T-helper 22 cell (primary cell): ENCODE measurements around the gene EIF4E1B.
A peak's percentile ranks its signal among the peaks of the same experiment; 100 is the strongest.

Experiments
- DNase-seq: peaks from one replicate; pipeline ENCODE4 v3.0.0-alpha.2; 2020; ENCODE audit warnings: low read depth

EIF4E1B gene

DNA sequence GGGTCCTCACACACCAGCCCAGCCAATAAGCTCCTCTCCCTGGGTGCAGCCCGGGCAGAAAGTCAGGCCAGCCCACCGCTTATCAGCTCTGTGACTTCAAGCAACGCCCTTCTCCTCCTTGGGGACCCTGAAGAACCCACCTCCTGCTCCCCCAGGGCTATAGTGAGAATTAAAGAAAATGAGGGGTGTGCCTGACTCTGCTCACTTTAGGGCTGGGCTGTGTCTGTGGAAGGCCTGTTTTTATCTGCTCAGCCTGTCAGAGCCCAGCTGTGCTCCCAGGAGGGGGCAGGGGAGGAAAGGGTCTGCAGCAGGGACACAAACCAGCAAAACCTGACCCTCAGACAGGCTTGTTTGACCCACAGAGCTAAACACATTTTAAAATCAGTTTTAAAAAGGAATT lies 24.4 kb upstream of the EIF4E1B start:
- DNase-seq = no peak

DNA sequence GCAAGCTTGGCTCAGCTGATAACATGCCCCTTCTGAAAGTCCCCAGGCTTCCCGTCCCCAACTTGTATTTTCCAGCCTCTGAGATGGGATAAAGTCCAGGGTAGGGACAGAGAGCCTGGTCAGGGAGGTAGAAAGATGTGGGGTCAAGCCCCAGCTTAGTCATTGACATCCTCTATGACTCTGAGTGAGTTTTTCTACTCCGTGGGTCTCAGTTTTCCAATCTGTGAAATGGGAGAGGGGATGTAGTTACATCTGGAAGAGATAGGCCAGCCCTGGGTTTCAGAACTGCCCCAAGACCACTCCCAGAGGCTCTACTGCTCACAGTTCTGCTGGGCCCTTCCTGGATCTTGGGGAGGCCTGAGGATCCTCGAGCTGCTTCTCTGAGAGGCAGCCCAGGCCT lies 23.6 kb upstream of the EIF4E1B start:
- DNase-seq = no peak

DNA sequence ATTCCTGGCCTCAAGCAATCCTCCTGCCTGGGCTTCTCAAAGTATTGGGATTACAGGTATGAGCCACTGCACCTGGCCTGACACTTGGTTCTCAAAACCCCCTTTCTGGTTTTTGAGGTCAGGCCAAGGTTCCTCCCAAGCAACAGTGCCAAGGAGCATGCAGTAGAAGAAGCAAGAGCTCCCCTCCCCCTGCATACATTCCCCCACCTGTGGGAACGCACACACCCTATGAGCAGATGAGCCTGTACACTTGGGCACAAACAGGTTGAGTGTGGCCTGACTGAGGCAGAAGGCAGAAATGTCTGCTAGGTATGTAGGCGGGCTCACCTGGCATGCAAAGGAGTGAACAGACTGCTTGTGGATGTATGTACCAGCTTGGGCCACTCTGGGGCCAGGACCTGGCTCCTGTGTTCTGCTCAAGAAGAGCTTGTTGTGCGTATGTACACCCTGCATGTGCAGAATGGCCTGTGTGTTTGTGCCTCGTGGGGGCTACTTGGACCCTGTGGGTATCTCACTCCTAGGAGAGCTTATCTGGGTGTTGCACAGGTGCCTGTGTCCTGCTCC lies 22.3 kb upstream of the EIF4E1B start:
- DNase-seq = no peak

DNA sequence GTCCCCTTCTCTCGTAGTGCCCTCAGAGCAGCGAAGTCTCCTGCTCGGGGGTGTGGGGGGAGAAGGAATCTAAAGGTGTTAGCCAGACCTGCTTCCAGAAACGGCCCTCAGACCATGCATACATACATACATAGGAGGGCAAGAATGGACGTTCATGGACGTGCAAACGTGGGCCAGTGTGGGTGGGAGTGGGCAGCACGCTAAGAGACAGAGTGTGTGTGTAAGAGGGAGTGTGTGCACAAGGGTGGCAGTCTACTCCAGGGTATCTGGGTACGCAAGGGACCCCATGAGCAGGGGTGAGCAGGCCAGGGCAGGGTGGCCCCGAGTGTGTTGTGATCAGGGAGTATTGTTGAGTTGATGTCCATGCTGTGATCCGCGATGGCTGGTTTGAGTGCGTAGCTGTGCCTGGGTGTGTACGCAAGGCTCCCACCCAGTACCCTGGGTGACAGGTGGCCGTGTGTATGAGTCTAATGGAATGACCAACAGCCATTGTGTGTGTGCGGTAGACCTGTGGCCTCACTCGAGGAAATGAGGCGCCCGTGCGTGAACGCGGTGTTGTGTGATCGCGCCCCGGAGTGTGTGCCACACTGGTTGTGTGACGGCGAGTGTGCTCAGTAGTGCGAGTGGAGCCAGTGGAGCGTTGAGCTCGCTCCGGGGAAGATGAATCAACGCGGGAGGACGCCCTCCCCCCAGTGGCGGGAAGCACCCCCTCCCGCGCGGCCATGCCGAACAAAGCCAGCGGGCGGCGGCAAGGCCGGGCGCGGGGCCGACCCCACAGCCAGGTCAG lies 21.3 kb upstream of the EIF4E1B start:
- DNase-seq = no peak

DNA sequence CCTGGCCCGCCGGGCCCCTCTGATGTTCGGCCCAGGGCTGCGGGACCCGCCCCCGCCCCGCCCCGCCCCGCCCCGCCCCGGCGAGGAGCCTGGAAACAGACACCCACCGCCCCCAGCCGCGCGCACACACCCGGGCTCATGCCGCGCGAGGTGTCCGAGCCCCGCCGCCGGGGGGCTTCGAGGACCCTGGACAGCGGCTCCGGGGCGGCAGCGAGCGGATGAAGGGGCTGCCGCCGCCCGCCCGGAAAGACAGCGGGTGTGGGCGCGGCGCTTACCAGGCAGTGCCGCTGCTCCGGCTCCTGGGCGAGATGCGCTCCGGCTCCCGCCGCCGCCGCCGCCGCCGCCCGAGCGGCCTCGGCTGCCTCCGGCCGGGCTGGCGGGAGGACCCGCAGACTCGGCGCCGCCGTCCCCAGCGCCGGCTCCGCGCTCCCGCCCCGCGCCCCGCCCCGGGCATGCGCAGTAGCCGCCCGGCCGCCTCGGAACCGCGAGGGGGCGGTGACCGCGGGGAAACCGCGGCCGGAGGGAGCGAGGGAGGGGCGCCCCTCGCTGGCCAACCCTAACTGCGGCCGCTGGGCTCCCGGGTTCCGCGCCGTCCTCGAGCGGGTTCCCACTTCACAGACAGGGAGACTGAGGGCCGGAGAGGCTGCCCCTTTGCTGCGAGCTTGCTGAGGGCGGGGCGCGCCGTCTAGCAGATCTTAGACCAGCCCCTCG lies 20.6 kb upstream of the EIF4E1B start, which contains the start of gene GPRIN1:
Gene GPRIN1 (minus strand): TSS at position 433 of the 711 bp plus-strand sequence. CDS start 10,322 bp downstream, outside the sequence.
- peak; percentile 19 for DNase-seq

DNA sequence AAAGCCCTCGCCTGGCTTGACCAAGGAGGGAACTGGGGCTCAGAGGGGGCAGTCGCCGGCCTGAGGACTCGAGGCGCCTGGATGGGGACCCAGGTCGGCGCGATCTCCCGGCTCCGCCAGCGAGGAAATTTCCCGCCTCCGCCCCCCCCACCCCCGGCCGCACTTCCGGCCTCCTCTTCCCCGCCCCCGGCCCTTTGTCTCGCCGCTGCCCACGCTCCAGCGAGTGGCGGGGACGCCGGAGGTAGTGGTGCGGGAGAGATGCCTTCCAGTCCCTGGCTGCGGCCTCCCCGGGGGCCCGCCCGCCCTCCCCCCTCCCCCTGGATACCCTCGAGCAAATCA lies 20.1 kb upstream of the EIF4E1B start:
- no peak for DNase-seq

DNA sequence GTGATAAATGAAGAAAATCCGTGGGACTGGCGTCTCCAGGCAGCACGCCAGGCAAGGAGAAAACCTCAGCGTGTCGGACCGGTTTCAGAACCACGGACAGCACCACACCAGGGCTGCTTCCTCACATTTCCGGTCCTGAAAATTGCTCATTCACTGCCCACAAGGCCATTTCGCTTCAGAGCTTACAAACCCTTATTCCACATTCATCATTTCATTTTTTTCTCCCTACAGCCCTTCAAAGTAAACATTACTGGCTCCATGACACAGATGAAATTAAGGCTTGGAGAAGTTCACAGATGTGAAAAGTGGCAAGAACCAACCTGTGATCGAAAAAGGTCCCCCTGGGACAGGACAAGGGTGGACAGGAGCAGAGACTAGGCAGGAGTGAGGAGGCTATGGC lies 19.0 kb upstream of the EIF4E1B start:
- no peak for DNase-seq

DNA sequence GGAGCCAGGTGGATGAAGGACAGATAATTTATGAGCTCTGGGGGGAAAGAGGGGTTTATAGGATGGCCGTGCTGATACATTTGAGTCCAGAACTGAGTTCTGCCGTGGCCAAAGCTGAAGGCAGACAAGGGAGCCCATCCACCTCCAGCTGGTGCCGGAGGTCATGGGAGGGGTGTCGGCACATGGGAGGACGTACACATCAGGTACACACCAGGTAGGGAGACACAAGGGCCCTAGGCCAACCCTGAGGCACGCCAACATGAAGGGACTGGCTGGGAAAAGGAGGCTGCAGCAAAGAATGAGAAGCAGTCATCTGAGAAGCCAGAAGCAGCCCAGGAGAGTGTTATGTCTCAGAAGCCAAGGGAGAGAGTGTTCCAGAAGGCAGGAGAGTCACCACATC lies 18.5 kb upstream of the EIF4E1B start:
- DNase-seq = no peak

DNA sequence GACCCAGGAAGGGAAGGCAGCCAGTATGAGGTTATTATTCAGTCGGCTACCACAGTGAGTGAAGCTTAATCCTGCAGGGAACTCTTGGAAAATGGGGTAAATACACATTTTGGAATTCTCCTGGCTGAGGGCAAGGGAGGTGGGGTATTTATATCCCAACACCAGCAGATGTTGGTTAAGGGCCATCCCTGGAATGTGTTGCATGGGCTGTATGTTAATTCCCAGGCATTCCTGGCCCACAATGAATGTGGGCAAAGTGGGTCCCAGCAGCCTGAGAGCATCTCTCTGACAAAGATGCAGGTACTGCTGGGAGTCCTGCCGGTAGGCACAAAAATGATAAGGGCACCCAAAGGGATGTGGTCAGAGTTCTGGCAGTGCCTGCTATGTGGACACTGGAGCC lies 17.6 kb upstream of the EIF4E1B start:
- DNase-seq = no peak

DNA sequence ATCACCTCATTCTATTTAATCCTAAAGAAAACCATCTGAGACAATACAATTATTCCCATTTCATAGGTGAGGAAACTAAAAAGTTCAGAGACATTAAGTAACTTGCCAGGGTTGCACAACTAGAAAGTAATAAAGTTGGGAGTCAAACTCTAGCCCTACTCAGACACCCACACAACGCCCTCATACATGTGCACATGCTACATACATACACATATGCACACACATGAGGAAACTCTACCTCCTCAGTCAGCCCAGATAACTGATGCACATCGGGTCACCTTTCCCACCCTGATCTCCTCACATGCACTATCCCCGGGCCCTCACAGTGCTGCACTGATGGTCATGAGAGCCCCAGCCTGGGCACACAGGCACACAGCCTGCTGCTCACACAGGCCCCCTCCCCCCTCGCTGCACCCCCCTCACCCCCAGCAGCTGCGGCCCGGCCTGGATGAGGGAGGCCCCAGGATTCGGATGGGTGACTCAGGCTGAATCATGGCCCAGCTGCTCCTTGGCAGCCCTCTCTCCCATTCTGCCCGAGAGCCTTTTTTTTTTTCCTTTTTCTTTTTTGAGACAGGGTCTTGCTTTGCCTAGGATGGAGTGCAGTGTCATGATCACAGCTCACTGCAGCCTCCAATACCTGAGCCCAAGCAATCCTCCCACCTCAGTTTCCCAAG lies 15.5 kb upstream of the EIF4E1B start:
- no peak for DNase-seq

DNA sequence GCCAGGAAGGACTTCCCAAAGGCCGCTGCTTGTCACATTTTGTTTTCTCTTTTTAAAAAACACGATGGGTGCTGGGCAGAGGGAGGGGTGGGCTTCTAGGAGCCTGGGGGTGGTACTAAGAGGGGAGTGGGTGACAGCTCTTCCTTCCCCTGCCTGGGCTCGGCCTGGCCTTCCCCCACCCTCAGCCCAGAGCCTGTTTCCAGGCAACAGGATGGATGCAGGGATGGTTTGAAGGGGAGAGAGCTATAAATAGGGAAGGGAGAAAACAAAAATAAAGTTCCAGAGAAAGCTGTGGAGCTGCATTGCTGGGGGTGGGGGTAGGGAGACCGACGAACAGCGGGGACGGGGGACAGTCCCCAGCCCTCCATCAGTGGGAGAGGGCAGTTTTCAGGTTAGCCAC lies 14.0 kb upstream of the EIF4E1B start:
- DNase-seq = no peak

DNA sequence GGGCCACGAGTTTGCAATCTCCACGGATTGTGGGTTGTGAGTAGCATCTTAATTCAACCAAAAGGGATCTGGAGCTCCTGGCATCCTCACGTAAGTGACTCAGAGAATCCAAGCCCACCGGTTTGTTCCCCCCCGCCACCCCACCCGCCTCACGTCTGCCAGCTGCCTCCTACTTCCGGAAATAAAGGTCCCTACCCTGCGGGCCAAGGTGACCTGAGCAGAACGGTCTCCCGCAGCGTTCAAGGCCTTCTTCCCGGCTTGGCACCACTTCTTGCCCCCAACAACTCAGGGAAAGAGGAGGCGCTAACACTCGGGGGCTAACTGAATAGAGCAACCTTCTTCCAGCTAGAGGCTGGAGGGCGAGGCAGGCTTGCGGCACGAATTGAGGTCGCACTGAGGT lies 11.7 kb upstream of the EIF4E1B start:
- no peak for DNase-seq

DNA sequence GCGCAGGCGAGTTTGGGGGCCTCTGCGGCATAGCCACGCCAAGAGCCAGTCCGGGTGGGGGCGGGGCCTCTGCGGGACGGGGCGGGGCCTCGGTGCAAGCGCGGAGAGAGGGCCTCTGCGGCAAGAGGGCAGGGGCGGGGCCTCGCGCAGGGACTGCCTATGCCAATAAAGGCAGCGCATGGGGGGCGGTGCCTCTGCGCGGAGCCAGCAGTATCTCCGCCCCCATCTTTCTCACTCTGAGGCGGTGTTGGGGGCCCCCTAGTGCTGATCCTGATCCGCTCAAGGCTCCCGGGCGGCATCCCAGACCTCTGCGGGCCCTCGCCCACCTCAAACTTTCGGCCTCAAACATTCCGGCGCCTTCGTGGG lies 11.3 kb upstream of the EIF4E1B start:
- peak; percentile 55 for DNase-seq

DNA sequence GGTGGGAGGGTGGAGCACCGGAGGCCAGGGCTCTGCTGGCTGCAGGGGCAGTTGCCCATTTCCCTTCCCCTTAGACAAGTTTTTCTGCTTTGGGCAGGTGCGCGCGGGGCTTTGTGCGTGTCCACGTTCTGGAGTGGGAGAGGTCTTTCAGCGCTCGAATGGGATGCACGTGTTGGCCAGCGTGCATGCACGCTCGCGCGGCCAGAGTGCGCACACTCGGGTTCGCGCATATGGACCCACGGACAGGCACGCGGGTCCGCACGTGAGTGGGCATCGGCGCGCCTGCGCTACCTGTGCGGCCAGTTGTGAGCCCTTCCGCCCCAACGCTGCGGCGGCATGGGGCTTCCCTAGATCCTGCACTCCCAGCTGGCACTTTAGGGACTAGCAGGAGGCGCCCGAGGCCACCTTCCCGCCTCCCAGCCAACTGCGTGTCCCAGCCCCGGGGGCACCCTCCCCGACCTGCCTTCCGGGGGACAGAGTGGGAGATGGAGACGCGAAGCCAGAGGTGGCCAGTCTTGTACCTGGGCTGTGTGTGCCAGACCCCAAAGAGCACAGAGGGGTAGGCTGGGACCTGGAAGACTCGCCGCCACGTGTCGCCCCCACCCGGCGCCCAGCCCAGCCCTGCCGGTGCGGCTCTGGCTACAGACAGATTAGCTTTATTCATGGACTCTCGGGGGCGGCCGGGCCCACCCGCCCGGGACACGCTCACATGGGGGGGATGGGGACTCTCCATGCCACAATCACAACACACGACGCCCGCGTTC lies 10.7 kb upstream of the EIF4E1B start:
- no peak for DNase-seq

DNA sequence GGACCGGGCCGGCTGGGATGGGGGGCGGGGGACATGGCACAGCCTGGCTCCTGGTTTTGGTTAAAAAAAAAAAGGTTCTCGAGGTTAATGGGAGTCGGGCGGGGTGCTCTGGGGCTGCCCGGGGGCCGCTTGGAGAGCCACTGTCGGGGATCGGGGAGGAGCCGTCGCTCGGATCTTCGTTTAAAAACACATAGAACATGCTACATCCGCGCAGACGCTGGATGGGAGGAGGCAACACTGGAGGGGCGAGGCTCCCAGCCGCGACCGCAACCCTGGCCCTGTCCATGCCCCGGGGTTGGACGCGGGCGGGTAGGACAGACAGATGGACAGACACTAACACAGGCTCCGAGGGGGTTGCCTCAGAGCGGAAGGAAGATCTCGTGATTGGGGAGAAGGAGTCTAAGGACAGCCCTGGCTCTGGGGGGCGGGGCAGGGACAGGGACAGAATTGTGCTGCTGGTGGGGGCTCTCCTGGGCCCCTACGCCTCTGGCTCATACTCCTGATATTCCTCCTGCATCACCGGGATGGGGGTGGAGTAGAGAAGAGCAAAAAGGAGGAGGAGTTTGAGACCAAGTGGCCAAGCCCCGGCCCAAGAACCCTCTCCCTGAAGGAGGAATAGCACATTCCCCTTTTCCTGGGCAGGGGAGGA lies 10.0 kb upstream of the EIF4E1B start:
- DNase-seq = no peak

DNA sequence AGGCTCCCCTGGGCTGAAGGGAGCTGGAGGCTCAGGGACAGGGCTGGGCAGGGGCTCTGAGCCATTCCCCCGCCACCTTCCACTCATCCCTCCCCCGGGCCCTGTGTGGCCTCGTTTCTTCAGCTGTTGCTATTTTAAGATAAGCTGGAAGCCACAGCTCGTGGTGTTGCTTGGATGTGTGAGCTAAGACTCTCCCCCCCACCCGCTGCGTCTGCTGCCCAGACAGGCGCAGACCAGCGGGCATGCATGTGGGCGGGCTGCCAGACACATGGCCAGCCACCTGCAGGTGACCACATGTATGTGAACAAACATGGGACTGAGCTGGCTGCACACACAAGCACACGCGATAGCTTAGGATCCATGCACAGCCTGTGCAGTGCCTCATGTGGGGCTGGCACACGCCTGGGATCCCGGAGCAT lies 8.8 kb upstream of the EIF4E1B start:
- no peak for DNase-seq

DNA sequence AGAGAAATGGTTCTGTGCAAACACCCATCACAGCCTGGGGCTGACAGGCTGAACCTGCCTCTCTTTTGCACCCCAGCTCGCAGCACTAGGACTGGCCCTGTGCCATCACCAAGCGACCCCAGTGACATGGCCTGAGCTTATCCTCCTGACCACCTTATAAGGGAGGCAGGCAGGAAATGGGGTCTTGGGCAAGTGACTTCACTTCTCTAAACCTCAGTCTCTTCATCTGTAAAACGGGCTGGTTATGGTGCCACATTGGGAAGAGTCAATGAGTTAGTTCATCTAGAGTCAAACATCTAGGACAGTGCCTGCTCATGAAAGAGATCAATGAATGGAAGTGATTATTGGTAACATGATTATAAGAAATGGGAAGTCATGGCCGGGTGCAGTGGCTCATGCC lies 6.3 kb upstream of the EIF4E1B start:
- no peak for DNase-seq

DNA sequence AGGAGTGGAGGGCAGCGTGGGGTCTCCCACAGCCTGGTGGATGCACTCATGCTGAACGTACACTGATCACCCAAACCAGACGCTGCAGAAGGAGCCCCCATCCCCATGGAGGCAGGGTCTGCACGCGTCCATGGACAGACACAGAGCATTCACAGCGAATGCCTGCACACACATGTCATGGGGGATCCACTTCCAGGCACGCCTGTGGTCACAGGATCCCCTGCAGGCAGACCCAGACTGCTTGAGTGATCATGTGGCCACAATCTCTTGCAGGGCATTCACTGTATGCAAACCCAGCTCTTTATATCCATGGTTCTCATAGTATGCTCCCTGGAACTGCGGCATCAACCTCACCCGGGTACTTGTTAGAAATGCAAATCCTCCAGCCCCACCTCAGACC lies 5.5 kb upstream of the EIF4E1B start:
- DNase-seq = no peak

DNA sequence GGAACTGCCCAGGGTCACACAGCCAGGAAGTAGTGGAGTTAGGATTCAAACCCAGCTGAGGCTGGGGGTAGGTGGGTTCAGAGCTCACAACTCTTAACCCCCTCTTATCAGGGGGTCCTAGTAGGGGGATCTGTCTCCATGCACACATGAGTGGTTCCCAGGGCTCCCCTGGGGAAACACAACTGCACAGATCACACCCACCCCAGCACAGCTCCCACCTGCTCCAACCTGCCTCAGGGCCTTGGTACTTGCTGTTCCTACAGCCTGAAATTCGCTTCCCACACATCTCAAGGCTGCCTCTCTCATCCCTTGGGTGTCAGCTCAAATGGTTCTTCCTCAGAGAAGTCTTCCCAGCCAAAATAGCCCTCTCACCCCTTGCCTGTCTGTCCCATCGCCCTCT lies 5.0 kb upstream of the EIF4E1B start:
- DNase-seq = no peak

DNA sequence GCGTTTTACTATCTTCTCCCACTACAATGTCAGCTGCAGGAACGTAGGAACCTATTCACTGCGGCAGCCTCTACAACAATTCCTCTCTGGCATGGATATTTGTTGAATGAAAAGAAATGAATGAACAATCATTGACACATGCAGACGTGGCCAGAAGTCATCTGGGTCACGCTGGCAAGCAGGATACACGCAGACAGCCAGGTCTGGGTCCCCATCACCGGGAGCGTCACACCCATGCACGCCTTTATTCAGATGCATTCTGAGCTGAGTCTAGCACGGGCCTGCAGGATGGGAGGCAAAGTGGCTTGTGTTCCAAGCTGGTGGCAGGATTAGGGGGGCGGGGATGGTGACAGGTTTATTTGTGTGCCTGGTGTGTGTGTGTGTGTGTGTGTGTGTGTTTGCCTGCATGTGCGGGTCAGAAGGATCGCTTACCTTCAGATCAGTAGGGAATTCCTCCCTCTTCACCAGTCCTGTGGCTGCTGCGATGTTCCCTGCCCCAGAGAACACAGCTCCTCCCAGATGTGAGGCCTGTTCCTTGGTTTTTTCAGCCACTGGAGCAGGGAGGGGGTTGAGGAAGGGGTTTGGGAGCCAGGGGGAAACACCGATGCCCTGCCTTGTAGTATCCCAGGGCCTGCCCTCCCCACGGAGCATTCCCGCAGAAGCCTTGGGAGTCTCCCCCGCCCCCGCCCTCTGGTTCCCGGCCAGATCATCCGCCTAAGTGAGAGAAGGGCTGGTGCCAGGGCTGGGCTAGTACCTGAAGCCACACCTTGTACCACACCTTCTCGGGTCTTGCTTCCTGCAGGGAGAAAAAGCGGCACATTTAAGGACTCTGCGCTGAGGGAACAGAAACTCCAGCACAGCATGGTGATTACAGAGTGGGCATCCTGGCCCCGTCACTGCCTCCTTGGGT lies 4.3 kb upstream of the EIF4E1B start:
- no peak for DNase-seq

DNA sequence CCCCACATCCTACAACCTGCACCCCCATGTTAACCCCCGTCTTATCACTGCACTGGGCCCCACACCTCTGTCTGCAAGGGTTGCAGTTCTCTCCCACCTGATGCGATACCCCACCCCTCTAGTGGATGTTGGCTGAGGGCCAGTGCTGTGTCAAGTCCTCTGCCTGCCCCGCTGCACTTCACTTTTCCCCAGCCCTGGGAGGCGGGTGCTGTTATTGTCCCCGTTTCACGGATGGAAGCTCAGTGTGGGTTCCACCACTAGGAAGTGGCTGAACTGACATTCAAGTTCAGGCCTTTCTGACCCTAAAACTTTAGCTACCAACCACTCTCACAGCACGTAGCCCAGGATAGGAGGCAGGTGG lies 3.6 kb upstream of the EIF4E1B start:
- DNase-seq = no peak
